ENCODE data around the gene PAK1.

DNA sequence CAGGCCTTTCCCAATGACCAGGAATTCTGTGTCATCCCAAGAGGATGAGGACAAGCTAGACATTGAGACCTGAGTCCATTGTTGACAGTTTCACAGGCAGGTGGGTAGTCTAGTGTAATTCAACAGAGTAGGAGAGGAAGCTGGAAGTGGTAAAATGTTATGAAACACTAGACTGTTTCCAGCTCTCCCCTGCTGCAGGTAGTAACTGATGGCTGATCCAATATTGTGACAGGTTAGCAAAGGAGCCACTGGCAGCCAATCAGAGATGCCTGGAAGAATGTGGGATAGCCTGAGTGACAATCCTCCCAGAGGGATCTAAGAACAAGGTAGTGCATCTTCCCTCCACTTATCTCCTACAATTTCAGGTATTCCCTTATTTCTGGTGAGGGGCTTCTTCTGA is 161.8 kb downstream of the PAK1 start:
- TF ChIP-seq, protein P1, sequence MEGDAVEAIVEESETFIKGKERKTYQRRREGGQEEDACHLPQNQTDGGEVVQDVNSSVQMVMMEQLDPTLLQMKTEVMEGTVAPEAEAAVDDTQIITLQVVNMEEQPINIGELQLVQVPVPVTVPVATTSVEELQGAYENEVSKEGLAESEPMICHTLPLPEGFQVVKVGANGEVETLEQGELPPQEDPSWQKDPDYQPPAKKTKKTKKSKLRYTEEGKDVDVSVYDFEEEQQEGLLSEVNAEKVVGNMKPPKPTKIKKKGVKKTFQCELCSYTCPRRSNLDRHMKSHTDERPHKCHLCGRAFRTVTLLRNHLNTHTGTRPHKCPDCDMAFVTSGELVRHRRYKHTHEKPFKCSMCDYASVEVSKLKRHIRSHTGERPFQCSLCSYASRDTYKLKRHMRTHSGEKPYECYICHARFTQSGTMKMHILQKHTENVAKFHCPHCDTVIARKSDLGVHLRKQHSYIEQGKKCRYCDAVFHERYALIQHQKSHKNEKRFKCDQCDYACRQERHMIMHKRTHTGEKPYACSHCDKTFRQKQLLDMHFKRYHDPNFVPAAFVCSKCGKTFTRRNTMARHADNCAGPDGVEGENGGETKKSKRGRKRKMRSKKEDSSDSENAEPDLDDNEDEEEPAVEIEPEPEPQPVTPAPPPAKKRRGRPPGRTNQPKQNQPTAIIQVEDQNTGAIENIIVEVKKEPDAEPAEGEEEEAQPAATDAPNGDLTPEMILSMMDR (conservative IDR thresholded peaks at IDR 0.05) = no peak
- TF ChIP-seq EZH2 (IDR thresholded peaks at IDR 0.05; ENCODE audit: low read depth) = no peak
